DMS53 treated with DMSO at 0.1 percent for 48 hours (cell line): ENCODE data around the gene EPHB2.
A peak's percentile ranks its signal among the peaks of the same experiment; 100 is the strongest.

Experiments used
- DNase-seq: peaks from one replicate; lab custom pipeline; 2025; ENCODE audit not compliant: unreplicated experiment; lab: John Stamatoyannopoulos, UW

The EPHB2 gene

GRCh38 chr1:22852144-22852655 is 141.6 kb downstream of the EPHB2 start:
- DNase-seq, result no peak

GRCh38 chr1:22853651-22854185 is 143.1 kb downstream of the EPHB2 start:
- DNase-seq, result no peak

- no peak for DNase-seq
These were observed 144.3 kb downstream of the EPHB2 start for GRCh38 chr1:22854688-22855565.

GRCh38 chr1:22855668-22856606 is 145.3 kb downstream of the EPHB2 start:
- no peak for DNase-seq

GRCh38 chr1:22857661-22858060 is 147.0 kb downstream of the EPHB2 start:
- no peak for DNase-seq

GRCh38 chr1:22860414-22860800 is 149.8 kb downstream of the EPHB2 start:
- no peak for DNase-seq

- DNase-seq, result no peak
These were observed 150.3 kb downstream of the EPHB2 start for GRCh38 chr1:22860883-22861385.

- peak; percentile 36 for DNase-seq
These were observed 151.3 kb downstream of the EPHB2 start for GRCh38 chr1:22861764-22862440.

- no peak for DNase-seq
These were observed 152.1 kb downstream of the EPHB2 start for GRCh38 chr1:22862752-22863151.

GRCh38 chr1:22863766-22864165 is 153.1 kb downstream of the EPHB2 start:
- DNase-seq, result no peak

- DNase-seq, result no peak
These were observed 154.2 kb downstream of the EPHB2 start for GRCh38 chr1:22864886-22865285.

- no peak for DNase-seq
These were observed 155.1 kb downstream of the EPHB2 start for GRCh38 chr1:22865736-22866135.

- DNase-seq, result no peak
These were observed 156.2 kb downstream of the EPHB2 start for GRCh38 chr1:22866868-22867267.

GRCh38 chr1:22868331-22868730 is 157.7 kb downstream of the EPHB2 start:
- DNase-seq, result no peak

GRCh38 chr1:22869325-22869724 is 158.7 kb downstream of the EPHB2 start:
- no peak for DNase-seq

GRCh38 chr1:22870201-22870871 is 159.7 kb downstream of the EPHB2 start:
- no peak for DNase-seq

- DNase-seq, result no peak
These were observed 162.5 kb downstream of the EPHB2 start for GRCh38 chr1:22872981-22873664.

- no peak for DNase-seq
These were observed 164.1 kb downstream of the EPHB2 start for GRCh38 chr1:22874785-22875184.

- no peak for DNase-seq
These were observed 164.6 kb downstream of the EPHB2 start for GRCh38 chr1:22875241-22875640.
